Prostate gland (tissue), 2 donors: ENCODE results near the gene ZNF318.

Source experiments
- POLR2AphosphoS5 ChIP-seq: sonication (generic); formaldehyde crosslinking; IDR thresholded peaks from one replicate; pipeline ENCODE4 v1.6.1; 2017; ENCODE audit warnings: antibody characterized with exemption
- TF ChIP-seq, protein P1 (sequence below), 4 experiments: fragments of 200-600 bp in 2 of 4; fragments of 450-650 bp in 2 of 4; sonication (generic) in 2 of 4; IDR thresholded peaks; 1 replicate in 3 of 4; 2 replicates in 1 of 4; pipeline ENCODE4 v1.5.1; 2016 to 2019; ENCODE audit warnings: antibody characterized with exemption in 4 of 4, mild to moderate bottlenecking in 2 of 4, moderate library complexity in 2 of 4

DNA sequence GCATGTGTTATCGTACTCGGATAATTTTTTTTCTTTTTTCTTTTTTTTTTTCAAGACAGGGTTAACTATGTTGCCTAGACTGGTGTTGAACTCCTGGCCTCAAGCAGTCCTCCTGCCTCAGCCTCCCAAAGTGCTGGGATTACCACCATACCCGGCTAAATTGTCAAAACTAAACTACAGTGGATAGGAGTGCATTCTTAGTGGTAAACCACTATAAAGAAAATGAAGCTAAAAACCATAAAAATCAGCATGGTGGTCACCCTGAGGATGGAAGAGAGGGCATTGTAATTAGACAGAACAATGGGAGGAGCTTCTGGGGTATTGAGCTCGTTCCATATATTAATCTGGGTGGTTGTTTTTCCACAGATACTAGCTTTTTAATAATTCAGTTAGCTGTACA, 6.2 kb upstream of the ZNF318 start:
- TF ChIP-seq, protein P1, sequence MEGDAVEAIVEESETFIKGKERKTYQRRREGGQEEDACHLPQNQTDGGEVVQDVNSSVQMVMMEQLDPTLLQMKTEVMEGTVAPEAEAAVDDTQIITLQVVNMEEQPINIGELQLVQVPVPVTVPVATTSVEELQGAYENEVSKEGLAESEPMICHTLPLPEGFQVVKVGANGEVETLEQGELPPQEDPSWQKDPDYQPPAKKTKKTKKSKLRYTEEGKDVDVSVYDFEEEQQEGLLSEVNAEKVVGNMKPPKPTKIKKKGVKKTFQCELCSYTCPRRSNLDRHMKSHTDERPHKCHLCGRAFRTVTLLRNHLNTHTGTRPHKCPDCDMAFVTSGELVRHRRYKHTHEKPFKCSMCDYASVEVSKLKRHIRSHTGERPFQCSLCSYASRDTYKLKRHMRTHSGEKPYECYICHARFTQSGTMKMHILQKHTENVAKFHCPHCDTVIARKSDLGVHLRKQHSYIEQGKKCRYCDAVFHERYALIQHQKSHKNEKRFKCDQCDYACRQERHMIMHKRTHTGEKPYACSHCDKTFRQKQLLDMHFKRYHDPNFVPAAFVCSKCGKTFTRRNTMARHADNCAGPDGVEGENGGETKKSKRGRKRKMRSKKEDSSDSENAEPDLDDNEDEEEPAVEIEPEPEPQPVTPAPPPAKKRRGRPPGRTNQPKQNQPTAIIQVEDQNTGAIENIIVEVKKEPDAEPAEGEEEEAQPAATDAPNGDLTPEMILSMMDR (IDR thresholded peaks at IDR 0.05), result no peak
- no peak for TF ChIP-seq POLR2AphosphoS5
